ENCODE results near the gene SAXO2.
"Not testable (repeated sequence)": the region's sequence is repeated elsewhere in the genome, so short reads cannot be mapped to it uniquely, and the experiment has no call there.

Gene SAXO2

GRCh38 chr15:82333603-82334553, 71.3 kb downstream of the SAXO2 start:
- DNase-seq (ENCODE audit: low read depth in 2 of 2, low spot score in 1 of 2), result not testable (repeated sequence)

Data from stimulated activated CD8-positive, alpha-beta memory T cell treated with anti-CD3 and anti-CD28 coated beads, Interleukin-4, amount 100 ng/mL, for 1 hour (primary cell).